Lung (tissue), 12 donors: ENCODE measurements around the gene MIXL1. TPM values are rescaled to one million over a fixed set of nuclear protein-coding genes. Genes with fewer than 3 reads are reported as not detected.

Experiments
- ATAC-seq: fragments of 200-7000 bp; cut with Tn5 transposase; one replicate; pipeline ENCODE4 v1.9.1; 2020; ENCODE audit warnings: moderate number of reproducible peaks; ENCODE audit not compliant: insufficient read depth, low FRiP score
- DNase-seq, 3 donors: peaks; one replicate each; pipeline ENCODE4 v3.0.0-alpha.2; 2013 to 2017
- H3K27ac ChIP-seq, 2 donors: one replicate each; pipeline ENCODE4 v1.5.1; 2013; ENCODE audit warnings: mild to moderate bottlenecking in 2 of 2, moderate library complexity in 2 of 2, control low read depth in 1 of 2, inconsistent platforms in 1 of 2, low read depth in 1 of 2, low read length in 1 of 2
- H3K27me3 ChIP-seq, 3 donors: one replicate each; pipeline ENCODE4 v1.5.1; 2013; ENCODE audit warnings: low read length in 2 of 3; ENCODE audit not compliant: control insufficient read depth in 3 of 3, insufficient read depth in 3 of 3
- H3K36me3 ChIP-seq, 4 donors: one replicate each; pipeline ENCODE4 v1.5.1; 2013; ENCODE audit warnings: low read length in 4 of 4, mild to moderate bottlenecking in 1 of 4, moderate library complexity in 1 of 4; ENCODE audit not compliant: control insufficient read depth in 4 of 4, insufficient read depth in 4 of 4
- H3K4me1 ChIP-seq, 5 donors: one replicate each; pipeline ENCODE4 v1.5.1; 2013; ENCODE audit warnings: low read length in 5 of 5, mild to moderate bottlenecking in 2 of 5, moderate library complexity in 1 of 5; ENCODE audit not compliant: control insufficient read depth in 5 of 5, insufficient read depth in 5 of 5
- H3K4me3 ChIP-seq: one replicate; pipeline ENCODE4 v1.5.1; 2013; ENCODE audit warnings: mild to moderate bottlenecking, control low read depth, moderate library complexity
- H3K9ac ChIP-seq, 2 donors: one replicate each; pipeline ENCODE4 v1.5.1; 2013; ENCODE audit warnings: low read length in 2 of 2, control low read depth in 1 of 2; ENCODE audit not compliant: insufficient read depth in 1 of 2
- H3K9me3 ChIP-seq, 4 donors: one replicate each; pipeline ENCODE4 v1.5.1; 2013; ENCODE audit warnings: low read length in 3 of 4, mild to moderate bottlenecking in 1 of 4, moderate library complexity in 1 of 4; ENCODE audit not compliant: control insufficient read depth in 4 of 4, insufficient read depth in 3 of 4
- CTCF ChIP-seq: IDR thresholded peaks from 2 replicates; pipeline ENCODE4 v1.5.1; 2012; ENCODE audit warnings: mild to moderate bottlenecking; ENCODE audit errors: control extremely low read depth, extremely low read depth
- WGBS, 2 donors: extraction: QIAGEN DNeasy Blood & Tissue Kit; methylation state at CpG; one replicate each; pipeline ENCODE4 v1.1.7; 2013; 5-methylcytosine and 5-hydroxymethylcytosine counted together
- polyA plus RNA-seq, 2 donors: library from polyadenylated mRNA; stranded (reverse); fragments of 200-250 nt; gene quantifications; one replicate each; pipeline ENCODE4 v1.2.1, GENCODE V29; 2013
- total RNA-seq, 2 donors: library from RNA; depleted of rRNA in 1 of 2; stranded (reverse); fragments of >200 nt in 1 of 2; gene quantifications; one replicate each; pipeline ENCODE4 v1.2.1, GENCODE V29; 2014 to 2021
- donor health status: control.
- donor health status: control.
- donor health status: Bipolar disorder and iron deficiency.
- donor health status: healthy.
- donor health status: DM: yes; HTN: yes; CAD: no.

The MIXL1 gene
- total and polyA plus RNA-seq, 4 donors, result 0.03 to 0.49 TPM; not detected in 2

- no peak for ATAC-seq
- H3K36me3 ChIP-seq, result peaks cover 0 to 5% (median 1%) of the 10 kb centered on the region in 4 donors
- H3K27ac ChIP-seq, result no peak overlapping the region
- no peak for TF ChIP-seq CTCF
- peaks cover 0 to 5% (median 0%) of the 10 kb centered on the region in 5 donors for H3K4me1 ChIP-seq
- 96 to 97% methylated on average over 3 of the region's 3 CpGs for whole genome bisulfite sequencing, 2 donors
- no peak overlapping the region for H3K9ac ChIP-seq
- no peak overlapping the region for H3K4me3 ChIP-seq
- peaks cover 0 to 15% (median 7%) of the 10 kb centered on the region in 3 donors for H3K27me3 ChIP-seq
- DNase-seq, result no peak
- H3K9me3 ChIP-seq, result no peaks in the 10 kb centered on the region
Measured at GRCh38 chr1:226226601-226227000, 3.1 kb downstream of the MIXL1 start.

- no peak overlapping the region for H3K4me3 ChIP-seq
- H3K36me3 ChIP-seq, result peaks cover 3 to 17% (median 5%) of the 10 kb centered on the region in 4 donors
- no peak overlapping the region for H3K9ac ChIP-seq
- DNase-seq (no peak), ATAC-seq (no peak)
- H3K27ac ChIP-seq, result no peak overlapping the region
- H3K27me3 ChIP-seq, result no peaks in the 10 kb centered on the region
- 83 to 92% methylated on average over 6 of the region's 6 CpGs for WGBS, 2 donors
- no peaks in the 10 kb centered on the region for H3K4me1 ChIP-seq
- H3K9me3 ChIP-seq, result no peaks in the 10 kb centered on the region
- no peak for TF ChIP-seq CTCF
Measured at GRCh38 chr1:226233293-226233692, 9.8 kb downstream of the MIXL1 start.

GRCh38 chr1:226233806-226234205 is 10.3 kb downstream of the MIXL1 start:
- no peak overlapping the region for H3K9ac ChIP-seq
- no peaks in the 10 kb centered on the region for H3K4me1 ChIP-seq
- no peak overlapping the region for H3K27ac ChIP-seq
- peaks cover 5 to 18% (median 5%) of the 10 kb centered on the region in 4 donors for H3K36me3 ChIP-seq
- 78 to 85% methylated on average over 3 of the region's 3 CpGs for WGBS, 2 donors
- TF ChIP-seq CTCF, result no peak
- H3K9me3 ChIP-seq, result no peaks in the 10 kb centered on the region
- no peak overlapping the region for H3K4me3 ChIP-seq
- no peak for DNase-seq
- no peak for ATAC-seq
- H3K27me3 ChIP-seq, result no peaks in the 10 kb centered on the region

- DNase-seq (no peak), ATAC-seq (no peak)
- Histone ChIP-seq H3K27ac (no peak overlapping the region), H3K9ac (no peak overlapping the region), H3K27me3 (no peaks in the 10 kb centered on the region), H3K9me3 (no peaks in the 10 kb centered on the region), H3K4me3 (no peak overlapping the region), H3K36me3 (peaks cover 0 to 14% (median 5%) of the 10 kb centered on the region in 4 donors), H3K4me1 (no peaks in the 10 kb centered on the region)
- TF ChIP-seq CTCF, result no peak
- 84 to 98% methylated on average over 1 of the region's 1 CpG for WGBS, 2 donors
Measured at GRCh38 chr1:226236826-226237225, 13.4 kb downstream of the MIXL1 start.
